GM12873 (cell line): ENCODE measurements around the gene PIK3CD.

Experiments used
- TF ChIP-seq, protein P1 (sequence below): IDR thresholded peaks from 2 replicates; pipeline ENCODE4 v1.5.1; 2012; ENCODE audit warnings: low read depth, mild to moderate bottlenecking, moderate library complexity, low read length, control low read depth; ENCODE audit not compliant: insufficient read depth; ENCODE audit errors: missing control alignments

PIK3CD gene

DNA sequence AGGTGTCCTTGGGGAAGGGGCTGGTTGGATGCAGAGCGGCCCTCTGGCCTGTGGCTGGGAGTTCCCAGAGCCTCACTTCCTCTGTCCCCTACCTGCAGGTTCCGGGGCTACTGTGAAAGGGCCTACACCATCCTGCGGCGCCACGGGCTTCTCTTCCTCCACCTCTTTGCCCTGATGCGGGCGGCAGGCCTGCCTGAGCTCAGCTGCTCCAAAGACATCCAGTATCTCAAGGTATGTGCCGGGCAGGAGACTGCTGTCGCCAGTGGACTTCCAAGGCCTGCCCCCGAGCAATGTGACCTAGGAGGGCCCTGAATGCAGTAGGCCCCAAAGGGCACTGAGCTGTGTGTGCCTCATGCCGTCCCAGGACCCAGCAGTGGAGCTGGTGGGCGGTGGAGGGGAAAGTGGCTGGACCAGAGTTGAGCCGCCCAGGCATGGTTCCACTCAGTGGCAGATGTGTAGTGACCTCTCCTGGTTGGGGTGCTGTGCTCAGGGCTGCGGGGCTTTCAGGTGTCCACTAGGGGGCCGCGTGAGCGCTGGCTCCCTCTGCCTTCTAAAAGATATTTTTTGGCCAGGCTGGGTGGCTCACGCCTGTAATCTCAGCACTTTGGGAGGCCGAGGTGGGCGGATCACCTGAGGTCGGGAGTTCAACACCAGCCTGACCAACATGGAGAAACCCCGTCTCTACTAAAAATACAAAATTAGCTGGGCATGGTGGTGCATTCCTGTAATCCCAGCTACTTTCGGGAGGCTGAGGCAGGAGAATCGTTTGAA is 73.4 kb downstream of the PIK3CD start:
- TF ChIP-seq, protein P1, sequence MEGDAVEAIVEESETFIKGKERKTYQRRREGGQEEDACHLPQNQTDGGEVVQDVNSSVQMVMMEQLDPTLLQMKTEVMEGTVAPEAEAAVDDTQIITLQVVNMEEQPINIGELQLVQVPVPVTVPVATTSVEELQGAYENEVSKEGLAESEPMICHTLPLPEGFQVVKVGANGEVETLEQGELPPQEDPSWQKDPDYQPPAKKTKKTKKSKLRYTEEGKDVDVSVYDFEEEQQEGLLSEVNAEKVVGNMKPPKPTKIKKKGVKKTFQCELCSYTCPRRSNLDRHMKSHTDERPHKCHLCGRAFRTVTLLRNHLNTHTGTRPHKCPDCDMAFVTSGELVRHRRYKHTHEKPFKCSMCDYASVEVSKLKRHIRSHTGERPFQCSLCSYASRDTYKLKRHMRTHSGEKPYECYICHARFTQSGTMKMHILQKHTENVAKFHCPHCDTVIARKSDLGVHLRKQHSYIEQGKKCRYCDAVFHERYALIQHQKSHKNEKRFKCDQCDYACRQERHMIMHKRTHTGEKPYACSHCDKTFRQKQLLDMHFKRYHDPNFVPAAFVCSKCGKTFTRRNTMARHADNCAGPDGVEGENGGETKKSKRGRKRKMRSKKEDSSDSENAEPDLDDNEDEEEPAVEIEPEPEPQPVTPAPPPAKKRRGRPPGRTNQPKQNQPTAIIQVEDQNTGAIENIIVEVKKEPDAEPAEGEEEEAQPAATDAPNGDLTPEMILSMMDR = peak; percentile 89

DNA sequence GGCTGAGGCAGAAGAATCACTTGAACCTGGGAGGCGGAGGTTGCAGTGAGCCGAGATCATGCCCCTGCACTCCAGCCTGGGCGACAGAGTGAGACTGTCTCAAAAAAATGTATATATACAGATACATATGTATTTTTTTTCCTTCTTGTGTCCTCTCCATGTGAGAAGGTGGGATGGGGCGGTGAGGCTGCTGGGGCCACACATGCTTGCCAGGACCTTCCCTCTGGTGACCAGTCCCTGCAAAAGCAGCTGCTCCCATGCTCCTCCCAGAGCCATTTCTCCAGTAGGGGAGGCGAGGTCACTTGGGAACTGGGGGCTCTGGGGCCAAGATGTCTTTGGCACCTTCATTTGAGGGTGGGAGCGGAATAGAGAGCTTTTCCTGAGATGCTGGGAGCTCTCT is 74.9 kb downstream of the PIK3CD start:
- TF ChIP-seq, protein P1 = no peak

DNA sequence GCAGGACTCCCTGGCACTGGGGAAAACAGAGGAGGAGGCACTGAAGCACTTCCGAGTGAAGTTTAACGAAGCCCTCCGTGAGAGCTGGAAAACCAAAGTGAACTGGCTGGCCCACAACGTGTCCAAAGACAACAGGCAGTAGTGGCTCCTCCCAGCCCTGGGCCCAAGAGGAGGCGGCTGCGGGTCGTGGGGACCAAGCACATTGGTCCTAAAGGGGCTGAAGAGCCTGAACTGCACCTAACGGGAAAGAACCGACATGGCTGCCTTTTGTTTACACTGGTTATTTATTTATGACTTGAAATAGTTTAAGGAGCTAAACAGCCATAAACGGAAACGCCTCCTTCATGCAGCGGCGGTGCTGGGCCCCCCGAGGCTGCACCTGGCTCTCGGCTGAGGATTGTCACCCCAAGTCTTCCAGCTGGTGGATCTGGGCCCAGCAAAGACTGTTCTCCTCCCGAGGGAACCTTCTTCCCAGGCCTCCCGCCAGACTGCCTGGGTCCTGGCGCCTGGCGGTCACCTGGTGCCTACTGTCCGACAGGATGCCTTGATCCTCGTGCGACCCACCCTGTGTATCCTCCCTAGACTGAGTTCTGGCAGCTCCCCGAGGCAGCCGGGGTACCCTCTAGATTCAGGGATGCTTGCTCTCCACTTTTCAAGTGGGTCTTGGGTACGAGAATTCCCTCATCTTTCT is 75.5 kb downstream of the PIK3CD start:
- TF ChIP-seq, protein P1 = no peak

DNA sequence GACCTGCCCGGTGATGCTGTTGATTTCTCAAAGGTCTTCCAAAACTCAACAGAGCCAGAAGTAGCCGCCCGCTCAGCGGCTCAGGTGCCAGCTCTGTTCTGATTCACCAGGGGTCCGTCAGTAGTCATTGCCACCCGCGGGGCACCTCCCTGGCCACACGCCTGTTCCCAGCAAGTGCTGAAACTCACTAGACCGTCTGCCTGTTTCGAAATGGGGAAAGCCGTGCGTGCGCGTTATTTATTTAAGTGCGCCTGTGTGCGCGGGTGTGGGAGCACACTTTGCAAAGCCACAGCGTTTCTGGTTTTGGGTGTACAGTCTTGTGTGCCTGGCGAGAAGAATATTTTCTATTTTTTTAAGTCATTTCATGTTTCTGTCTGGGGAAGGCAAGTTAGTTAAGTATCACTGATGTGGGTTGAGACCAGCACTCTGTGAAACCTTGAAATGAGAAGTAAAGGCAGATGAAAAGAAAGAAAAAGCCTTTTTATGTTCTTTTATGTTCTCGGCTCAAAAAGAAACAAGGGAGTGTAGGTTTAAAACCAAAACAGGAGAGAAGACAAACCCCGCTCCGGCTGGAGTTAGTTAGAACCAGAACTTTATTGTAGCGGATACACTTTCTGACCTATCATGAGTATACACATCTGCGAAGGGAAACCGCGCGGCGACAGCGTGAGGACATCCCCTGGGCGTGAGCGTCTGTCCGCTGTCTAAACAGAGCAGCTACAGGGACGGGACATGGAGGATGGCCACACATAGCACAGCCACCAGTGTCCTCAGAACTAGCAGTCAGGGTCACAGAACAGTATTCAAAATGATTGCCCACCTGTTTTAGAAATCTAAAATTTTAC is 77.1 kb downstream of the PIK3CD start:
- TF ChIP-seq, protein P1 = no peak

DNA sequence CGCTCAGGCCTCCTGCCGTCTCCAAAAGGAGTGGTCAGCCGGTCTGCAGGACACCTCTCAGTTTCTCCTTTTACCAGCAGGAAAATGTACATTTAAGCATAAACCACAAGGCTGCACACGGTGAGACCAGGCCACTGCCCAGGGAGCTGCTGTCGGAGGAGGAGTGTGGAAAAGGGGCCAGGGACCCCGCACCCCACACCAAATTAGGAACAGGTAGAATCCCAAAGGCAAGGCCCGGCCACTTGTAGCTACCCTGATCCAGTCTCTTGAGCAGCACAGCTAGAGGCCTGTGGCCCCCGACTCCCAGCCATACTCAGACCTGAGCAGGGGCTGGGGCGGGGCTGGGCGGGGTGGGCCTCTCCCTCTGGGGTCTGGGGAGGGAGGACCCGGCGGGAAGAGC is 78.0 kb downstream of the PIK3CD start:
- TF ChIP-seq, protein P1 = no peak

DNA sequence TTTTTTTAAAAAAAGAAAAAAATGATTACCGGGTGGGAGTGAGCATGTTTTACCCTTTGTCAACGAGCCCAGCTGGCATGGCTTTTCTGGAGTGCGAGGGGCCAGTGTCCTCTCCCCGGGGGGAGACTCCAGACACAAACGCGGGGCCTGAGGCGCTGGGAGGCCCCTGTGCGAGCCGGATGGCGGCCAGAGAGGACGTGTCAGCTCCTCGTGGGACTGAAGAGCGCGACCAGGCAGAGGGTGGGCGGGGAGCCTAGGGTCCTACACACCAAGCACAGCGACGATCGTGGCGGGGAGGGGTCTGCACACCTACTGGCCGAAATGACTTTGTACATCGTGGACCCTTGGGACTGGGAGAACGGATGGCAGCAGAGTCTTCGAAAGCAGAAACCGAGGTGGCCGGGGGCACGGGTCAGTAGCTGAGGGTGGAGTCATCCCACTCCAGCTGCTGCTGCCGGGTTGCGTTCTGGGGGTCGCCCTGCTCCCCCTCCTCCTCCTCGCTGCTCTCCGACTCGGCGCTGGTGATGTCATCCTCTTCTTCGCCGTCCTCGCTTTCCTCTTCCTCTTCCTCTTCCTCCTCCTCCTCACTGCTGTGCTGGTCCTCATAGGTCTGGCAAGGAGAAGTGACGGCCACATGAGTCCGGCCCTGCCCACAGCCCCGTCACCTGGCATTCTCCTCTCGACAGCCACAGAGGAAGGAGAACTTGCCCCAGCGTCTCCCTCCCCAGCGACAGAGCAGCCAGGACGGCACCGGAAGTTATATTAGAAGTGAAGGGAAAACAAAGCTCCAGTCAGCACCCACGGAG is 78.8 kb downstream of the PIK3CD start:
- TF ChIP-seq, protein P1 = no peak
